Nucleus accumbens (tissue), 56 donors: Measurements from ENCODE around the gene NPR3.
A peak's percentile ranks its signal among the peaks of the same experiment; 100 is the strongest.

ENCODE experiments used
- DNase-seq, 56 donors: peaks; one replicate each; lab custom pipeline; 2025; lab: John Stamatoyannopoulos, UW

The NPR3 gene

GRCh38 chr5:32710550-32711361, at the start of gene NPR3:
Gene NPR3 (plus strand): TSS chr5:32711321. CDS start chr5:32711777, 456 bp downstream.
- peak in 2 of 56 donors; percentile 16 to 36 for DNase-seq

- DNase-seq, result no peak
Measured at GRCh38 chr5:32664523-32664922, 46.6 kb upstream of the NPR3 start.

- DNase-seq, result no peak
Measured at GRCh38 chr5:32668552-32668951, 42.6 kb upstream of the NPR3 start.

GRCh38 chr5:32673272-32673671, 37.8 kb upstream of the NPR3 start:
- DNase-seq, result no peak

GRCh38 chr5:32677023-32677422, 34.1 kb upstream of the NPR3 start:
- DNase-seq, result no peak

- DNase-seq, result no peak
Measured at GRCh38 chr5:32678472-32678871, 32.6 kb upstream of the NPR3 start.

- no peak for DNase-seq
Measured at GRCh38 chr5:32679218-32679617, 31.9 kb upstream of the NPR3 start.

GRCh38 chr5:32680183-32680582, 30.9 kb upstream of the NPR3 start:
- no peak for DNase-seq

- DNase-seq, result no peak
Measured at GRCh38 chr5:32683125-32683524, 28.0 kb upstream of the NPR3 start.

- no peak for DNase-seq
Measured at GRCh38 chr5:32684260-32684659, 26.9 kb upstream of the NPR3 start.

GRCh38 chr5:32686799-32687498, 24.2 kb upstream of the NPR3 start:
- no peak for DNase-seq

- DNase-seq, result peak in 2 of 56 donors; percentile 0 to 7
Measured at GRCh38 chr5:32687499-32687831, 23.7 kb upstream of the NPR3 start.

- DNase-seq, result no peak
Measured at GRCh38 chr5:32690153-32690552, 21.0 kb upstream of the NPR3 start.

- DNase-seq, result no peak
Measured at GRCh38 chr5:32690666-32691065, 20.5 kb upstream of the NPR3 start.

- DNase-seq, result no peak
Measured at GRCh38 chr5:32692036-32692746, 18.9 kb upstream of the NPR3 start.

- DNase-seq, result no peak
Measured at GRCh38 chr5:32703957-32704356, 7.2 kb upstream of the NPR3 start.

GRCh38 chr5:32707418-32707997, 3.6 kb upstream of the NPR3 start:
- DNase-seq, result no peak

- DNase-seq, result no peak
Measured at GRCh38 chr5:32708949-32709348, 2.2 kb upstream of the NPR3 start.

- peak in 22 of 56 donors; percentile 5 to 54 (median 20) for DNase-seq
Measured at GRCh38 chr5:32709750-32710549, 1.2 kb upstream of the NPR3 start.

GRCh38 chr5:32711362-32711680, 200 bp downstream of the NPR3 start:
- DNase-seq, result no peak
